Nephron (organoid): ENCODE results near the gene ENKD1.
A peak's percentile ranks its signal among the peaks of the same experiment; 100 is the strongest.

Source experiments
- H3K27ac Mint-ChIP-seq, 3 experiments: 2 replicates each; pipeline ENCODE4 v1.8.0; 2020; ENCODE audit warnings: mixed read lengths in 3 of 3, mild to moderate bottlenecking in 2 of 3, moderate library complexity in 1 of 3
- H3K27me3 Mint-ChIP-seq: 2 replicates; pipeline ENCODE4 v1.8.0; 2021; ENCODE audit warnings: low read depth, mild to moderate bottlenecking, moderate library complexity, mixed read lengths
- H3K36me3 Mint-ChIP-seq: 2 replicates; pipeline ENCODE4 v1.8.0; 2020; ENCODE audit warnings: low read depth, mixed read lengths
- H3K4me1 Mint-ChIP-seq: 2 replicates; pipeline ENCODE4 v1.8.0; 2020; ENCODE audit warnings: mixed read lengths
- H3K4me3 Mint-ChIP-seq, 3 experiments: 2 replicates each; pipeline ENCODE4 v1.8.0; 2020; ENCODE audit warnings: mild to moderate bottlenecking in 3 of 3, mixed read lengths in 3 of 3, moderate library complexity in 2 of 3
- H3K9me3 Mint-ChIP-seq: 2 replicates; pipeline ENCODE4 v1.8.0; 2020; ENCODE audit warnings: mixed read lengths
- CTCF ChIP-seq, 3 experiments: fragments of 200-600 bp; sonication (generic); IDR thresholded peaks; one replicate each; pipeline ENCODE4 v1.5.0; 2021; ENCODE audit warnings: antibody characterized with exemption in 3 of 3; ENCODE audit not compliant: unreplicated experiment in 3 of 3

ENKD1 gene

GRCh38 chr16:67656344-67657016, 10.1 kb downstream of the ENKD1 start:
- peaks cover 31% of the 10 kb centered on the region for H3K27me3 Mint-ChIP-seq
- no peaks in the 10 kb centered on the region for H3K4me1 Mint-ChIP-seq
- no peak overlapping the region for H3K27ac Mint-ChIP-seq
- H3K36me3 Mint-ChIP-seq: no peaks in the 10 kb centered on the region
- H3K4me3 Mint-ChIP-seq: peak overlapping the region; percentile 9 to 72 (median 56)
- H3K9me3 Mint-ChIP-seq: no peaks in the 10 kb centered on the region
- no peak for TF ChIP-seq CTCF (IDR thresholded peaks at IDR 0.05; ENCODE audit: unreplicated experiment in 3 of 3)

GRCh38 chr16:67655363-67655762, 11.2 kb downstream of the ENKD1 start:
- TF ChIP-seq CTCF (IDR thresholded peaks at IDR 0.05; ENCODE audit: unreplicated experiment in 3 of 3): no peak
- H3K4me3 Mint-ChIP-seq: peak overlapping the region; percentile 52 to 66 (median 58)
- no peaks in the 10 kb centered on the region for H3K36me3 Mint-ChIP-seq
- no peak overlapping the region for H3K27ac Mint-ChIP-seq
- no peaks in the 10 kb centered on the region for H3K4me1 Mint-ChIP-seq
- H3K9me3 Mint-ChIP-seq: no peaks in the 10 kb centered on the region
- H3K27me3 Mint-ChIP-seq: peaks cover 42% of the 10 kb centered on the region

- no peak for TF ChIP-seq CTCF (IDR thresholded peaks at IDR 0.05; ENCODE audit: unreplicated experiment in 3 of 3)
- Mint-ChIP-seq H3K27me3 (peaks cover 51% of the 10 kb centered on the region), H3K4me1 (no peaks in the 10 kb centered on the region), H3K36me3 (no peaks in the 10 kb centered on the region), H3K9me3 (no peaks in the 10 kb centered on the region), H3K27ac (no peak overlapping the region), H3K4me3 (peak overlapping the region; percentile 48 to 64 (median 58))
Observed at GRCh38 chr16:67654403-67654911, 12.1 kb downstream of the ENKD1 start.

- Mint-ChIP-seq H3K4me1 (no peaks in the 10 kb centered on the region), H3K9me3 (no peaks in the 10 kb centered on the region), H3K4me3 (peak overlapping the region; percentile 83 to 88 (median 84)), H3K27me3 (peaks cover 51% of the 10 kb centered on the region), H3K36me3 (no peaks in the 10 kb centered on the region), H3K27ac (no peak overlapping the region)
- no peak for TF ChIP-seq CTCF (IDR thresholded peaks at IDR 0.05; ENCODE audit: unreplicated experiment in 3 of 3)
Observed at GRCh38 chr16:67653789-67654402, 12.7 kb downstream of the ENKD1 start.

- TF ChIP-seq CTCF (IDR thresholded peaks at IDR 0.05; ENCODE audit: unreplicated experiment in 3 of 3): peak in 2 of 3 experiments; percentile 37 to 39
- no peaks in the 10 kb centered on the region for H3K4me1 Mint-ChIP-seq
- H3K4me3 Mint-ChIP-seq: peak overlapping the region; percentile 83 to 88 (median 84)
- peaks cover 51% of the 10 kb centered on the region for H3K27me3 Mint-ChIP-seq
- no peak overlapping the region for H3K27ac Mint-ChIP-seq
- H3K9me3 Mint-ChIP-seq: no peaks in the 10 kb centered on the region
- no peaks in the 10 kb centered on the region for H3K36me3 Mint-ChIP-seq
Observed at GRCh38 chr16:67653128-67653788, 13.3 kb downstream of the ENKD1 start.
